ENCODE results near the gene ATP5F1E.

ATP5F1E gene

DNA sequence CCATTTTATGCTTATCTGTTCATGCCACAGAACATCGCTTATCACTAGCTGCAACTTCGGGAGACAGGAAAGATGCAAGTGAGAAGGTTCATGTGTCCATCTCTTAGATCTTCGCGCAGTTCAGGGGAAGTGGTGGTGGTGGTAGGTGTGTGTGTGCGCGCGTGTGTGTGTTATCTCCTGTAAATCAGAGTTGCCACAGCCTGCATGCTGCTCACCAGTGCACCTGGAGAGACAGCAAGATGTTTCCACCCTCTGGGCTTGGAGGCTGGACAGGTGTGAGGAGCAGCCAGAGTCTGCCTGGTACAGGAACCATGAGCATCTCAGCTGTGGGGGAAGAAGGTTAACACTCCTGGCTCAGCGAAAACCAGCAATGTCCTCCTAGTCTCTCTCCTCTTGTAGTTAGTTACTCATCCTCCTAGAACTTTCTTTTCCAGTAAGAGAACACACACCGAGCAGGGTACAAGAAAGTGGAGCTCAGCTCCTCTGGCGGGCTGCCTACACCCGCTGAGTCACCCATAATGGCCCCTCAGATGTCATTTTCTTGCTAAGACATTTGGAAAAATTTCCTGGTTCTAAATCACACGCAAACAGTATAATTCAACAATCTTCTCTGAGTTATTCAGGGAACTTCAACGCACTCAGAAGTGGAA lies 18.1 kb downstream of the ATP5F1E start:
- no peak for TF ChIP-seq TCF12 (IDR thresholded peaks at IDR 0.05; ENCODE audit: low read depth)
- TF ChIP-seq, protein P1, sequence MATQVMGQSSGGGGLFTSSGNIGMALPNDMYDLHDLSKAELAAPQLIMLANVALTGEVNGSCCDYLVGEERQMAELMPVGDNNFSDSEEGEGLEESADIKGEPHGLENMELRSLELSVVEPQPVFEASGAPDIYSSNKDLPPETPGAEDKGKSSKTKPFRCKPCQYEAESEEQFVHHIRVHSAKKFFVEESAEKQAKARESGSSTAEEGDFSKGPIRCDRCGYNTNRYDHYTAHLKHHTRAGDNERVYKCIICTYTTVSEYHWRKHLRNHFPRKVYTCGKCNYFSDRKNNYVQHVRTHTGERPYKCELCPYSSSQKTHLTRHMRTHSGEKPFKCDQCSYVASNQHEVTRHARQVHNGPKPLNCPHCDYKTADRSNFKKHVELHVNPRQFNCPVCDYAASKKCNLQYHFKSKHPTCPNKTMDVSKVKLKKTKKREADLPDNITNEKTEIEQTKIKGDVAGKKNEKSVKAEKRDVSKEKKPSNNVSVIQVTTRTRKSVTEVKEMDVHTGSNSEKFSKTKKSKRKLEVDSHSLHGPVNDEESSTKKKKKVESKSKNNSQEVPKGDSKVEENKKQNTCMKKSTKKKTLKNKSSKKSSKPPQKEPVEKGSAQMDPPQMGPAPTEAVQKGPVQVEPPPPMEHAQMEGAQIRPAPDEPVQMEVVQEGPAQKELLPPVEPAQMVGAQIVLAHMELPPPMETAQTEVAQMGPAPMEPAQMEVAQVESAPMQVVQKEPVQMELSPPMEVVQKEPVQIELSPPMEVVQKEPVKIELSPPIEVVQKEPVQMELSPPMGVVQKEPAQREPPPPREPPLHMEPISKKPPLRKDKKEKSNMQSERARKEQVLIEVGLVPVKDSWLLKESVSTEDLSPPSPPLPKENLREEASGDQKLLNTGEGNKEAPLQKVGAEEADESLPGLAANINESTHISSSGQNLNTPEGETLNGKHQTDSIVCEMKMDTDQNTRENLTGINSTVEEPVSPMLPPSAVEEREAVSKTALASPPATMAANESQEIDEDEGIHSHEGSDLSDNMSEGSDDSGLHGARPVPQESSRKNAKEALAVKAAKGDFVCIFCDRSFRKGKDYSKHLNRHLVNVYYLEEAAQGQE (IDR thresholded peaks at IDR 0.05; ENCODE audit: low read depth) = no peak
- TF ChIP-seq ZBTB7A (IDR thresholded peaks at IDR 0.05; ENCODE audit: low read depth) = no peak
- no peak for TF ChIP-seq EP300 (IDR thresholded peaks at IDR 0.05; ENCODE audit: borderline replicate concordance)
- TF ChIP-seq, protein P2, sequence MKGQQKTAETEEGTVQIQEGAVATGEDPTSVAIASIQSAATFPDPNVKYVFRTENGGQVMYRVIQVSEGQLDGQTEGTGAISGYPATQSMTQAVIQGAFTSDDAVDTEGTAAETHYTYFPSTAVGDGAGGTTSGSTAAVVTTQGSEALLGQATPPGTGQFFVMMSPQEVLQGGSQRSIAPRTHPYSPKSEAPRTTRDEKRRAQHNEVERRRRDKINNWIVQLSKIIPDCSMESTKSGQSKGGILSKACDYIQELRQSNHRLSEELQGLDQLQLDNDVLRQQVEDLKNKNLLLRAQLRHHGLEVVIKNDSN (IDR thresholded peaks at IDR 0.05) = no peak
- no peak for TF ChIP-seq CREB1 (IDR thresholded peaks at IDR 0.05; ENCODE audit: low read depth)
- TF ChIP-seq FOXM1 (IDR thresholded peaks at IDR 0.05; ENCODE audit: borderline replicate concordance, low read depth) = no peak
- no peak for TF ChIP-seq EGR1 (IDR thresholded peaks at IDR 0.05)
- no peak for TF ChIP-seq NFIC (IDR thresholded peaks at IDR 0.05)
- no peak for TF ChIP-seq CEBPB (IDR thresholded peaks at IDR 0.05)
- TF ChIP-seq RAD21 (IDR thresholded peaks at IDR 0.05; ENCODE audit: low read depth) = no peak
- TF ChIP-seq, protein P3, sequence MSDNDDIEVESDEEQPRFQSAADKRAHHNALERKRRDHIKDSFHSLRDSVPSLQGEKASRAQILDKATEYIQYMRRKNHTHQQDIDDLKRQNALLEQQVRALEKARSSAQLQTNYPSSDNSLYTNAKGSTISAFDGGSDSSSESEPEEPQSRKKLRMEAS (IDR thresholded peaks at IDR 0.05) = no peak
- TF ChIP-seq TEAD4 (IDR thresholded peaks at IDR 0.05) = no peak

DNA sequence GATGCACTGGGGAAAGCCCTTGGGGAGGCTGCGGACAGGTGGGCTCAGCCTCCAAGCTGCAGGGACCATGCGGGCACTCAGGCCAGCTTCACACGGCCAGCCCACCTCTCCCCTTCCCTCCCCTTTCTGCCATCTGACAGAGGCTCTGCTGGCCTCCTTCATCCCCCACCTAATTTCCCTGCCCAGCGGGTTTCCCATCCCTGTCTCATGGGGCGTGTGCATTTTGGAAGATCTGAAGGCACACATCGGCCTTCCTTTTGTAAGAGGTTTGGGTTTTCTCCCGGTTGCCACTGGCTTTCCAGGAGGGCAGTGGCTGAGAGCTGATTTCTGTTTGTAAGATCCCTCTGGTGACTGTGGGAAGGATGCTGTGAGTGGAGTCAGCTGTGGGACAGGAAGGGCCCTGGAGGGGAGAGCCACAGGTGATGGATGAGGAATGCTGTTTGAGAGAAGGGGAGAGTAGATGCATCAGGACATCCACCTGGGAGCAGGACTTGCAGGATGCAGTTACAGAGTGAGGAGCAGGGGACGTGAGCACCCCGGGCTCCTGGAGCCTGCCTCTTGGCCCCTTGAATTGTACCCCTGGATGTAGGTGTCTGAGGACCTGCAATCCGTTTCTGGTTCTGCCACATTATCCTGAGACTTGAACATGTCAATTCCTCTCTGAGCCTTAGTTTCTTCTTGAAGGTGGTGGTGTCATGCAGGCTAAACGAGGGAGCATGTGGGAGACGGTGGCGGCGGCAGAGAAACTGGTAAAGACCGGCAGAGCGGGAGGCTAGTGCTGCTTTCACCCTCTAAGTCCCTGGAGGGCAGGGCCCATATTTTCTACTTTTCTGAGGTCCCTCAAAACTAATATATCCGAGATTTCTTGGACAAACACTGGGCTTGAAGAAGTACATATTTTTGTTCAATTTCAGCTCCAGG lies 18.8 kb downstream of the ATP5F1E start:
- TF ChIP-seq RAD21 (IDR thresholded peaks at IDR 0.05; ENCODE audit: low read depth) = no peak
- TF ChIP-seq, protein P2 (IDR thresholded peaks at IDR 0.05) = no peak
- TF ChIP-seq TCF12 (IDR thresholded peaks at IDR 0.05; ENCODE audit: low read depth) = no peak
- TF ChIP-seq EP300 (IDR thresholded peaks at IDR 0.05; ENCODE audit: borderline replicate concordance) = no peak
- TF ChIP-seq TEAD4 (IDR thresholded peaks at IDR 0.05) = no peak
- TF ChIP-seq, protein P3 (IDR thresholded peaks at IDR 0.05) = no peak
- no peak for TF ChIP-seq CREB1 (IDR thresholded peaks at IDR 0.05; ENCODE audit: low read depth)
- TF ChIP-seq, protein P1 (IDR thresholded peaks at IDR 0.05; ENCODE audit: low read depth) = no peak
- TF ChIP-seq ZBTB7A (IDR thresholded peaks at IDR 0.05; ENCODE audit: low read depth) = no peak
- no peak for TF ChIP-seq EGR1 (IDR thresholded peaks at IDR 0.05)
- no peak for TF ChIP-seq FOXM1 (IDR thresholded peaks at IDR 0.05; ENCODE audit: borderline replicate concordance, low read depth)
- TF ChIP-seq CEBPB (IDR thresholded peaks at IDR 0.05) = no peak
- no peak for TF ChIP-seq YY1 (IDR thresholded peaks at IDR 0.05; ENCODE audit: low read depth)
- TF ChIP-seq NFIC (IDR thresholded peaks at IDR 0.05) = no peak
- no peak for TF ChIP-seq TAF1 (IDR thresholded peaks at IDR 0.05; ENCODE audit: low read depth)

DNA sequence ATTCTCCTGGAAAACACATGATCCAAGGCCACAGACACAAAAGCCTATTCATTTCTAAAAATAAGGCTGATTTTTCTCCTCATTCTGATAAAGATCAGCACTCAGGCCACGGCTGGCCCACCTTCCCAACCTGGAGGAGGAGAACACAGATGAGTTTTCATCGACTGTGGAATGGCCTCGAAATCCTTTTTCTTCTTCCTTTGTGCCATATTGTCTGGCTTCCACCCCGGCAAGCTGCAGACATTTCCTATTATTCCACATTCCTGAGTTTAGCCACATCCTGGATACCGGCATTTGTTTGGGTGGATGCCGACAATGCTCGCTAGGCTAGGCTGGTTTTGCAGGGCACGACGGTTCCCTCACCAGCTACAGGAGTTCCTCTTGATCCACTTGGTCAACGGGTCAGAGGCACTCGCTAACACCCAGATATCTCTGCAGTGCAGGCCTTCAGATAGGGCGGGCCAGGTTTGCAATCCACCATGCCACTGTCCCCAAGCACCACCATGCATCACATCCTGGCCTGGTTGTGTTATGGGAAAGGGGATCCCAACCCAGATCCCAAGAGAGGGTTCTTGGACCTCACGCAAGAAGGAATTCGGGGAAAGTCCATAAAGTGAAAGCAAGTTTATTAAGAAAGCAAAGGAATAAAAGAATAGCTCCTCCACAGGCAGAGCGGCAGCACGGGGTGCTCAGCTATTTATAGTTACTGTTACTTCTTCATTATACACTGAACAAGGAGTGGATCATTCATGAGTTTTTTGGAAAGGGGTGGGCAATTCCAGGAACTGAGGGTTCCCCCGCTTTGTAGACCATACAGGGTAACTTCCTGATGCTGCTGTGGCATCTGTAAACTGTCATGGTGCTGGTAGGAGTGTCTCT lies 20.9 kb downstream of the ATP5F1E start:
- TF ChIP-seq, protein P1 (IDR thresholded peaks at IDR 0.05; ENCODE audit: low read depth) = no peak
- TF ChIP-seq ZBTB7A (IDR thresholded peaks at IDR 0.05; ENCODE audit: low read depth) (no peak), YY1 (IDR thresholded peaks at IDR 0.05; ENCODE audit: low read depth) (no peak), TEAD4 (IDR thresholded peaks at IDR 0.05) (peak; percentile 36; the same call in 1 of the 2 replicates), RAD21 (IDR thresholded peaks at IDR 0.05; ENCODE audit: low read depth) (no peak), EP300 (IDR thresholded peaks at IDR 0.05; ENCODE audit: borderline replicate concordance) (no peak), EGR1 (IDR thresholded peaks at IDR 0.05) (no peak), FOXM1 (IDR thresholded peaks at IDR 0.05; ENCODE audit: borderline replicate concordance, low read depth) (no peak)
- TF ChIP-seq, protein P3 (IDR thresholded peaks at IDR 0.05) = 0 out of 2 replicates have a peak, but pooled peaks have one; percentile 10
